Activated T-cell treated with anti-CD3 and anti-CD28 coated beads, Interleukin-2, amount 50 U/mL, for 4 hours (primary cell): ENCODE results near the gene ZNRF1. TPM values are rescaled to one million over a fixed set of nuclear protein-coding genes. Genes with fewer than 3 reads are reported as not detected.
"Not testable (repeated sequence)": the region's sequence is repeated elsewhere in the genome, so short reads cannot be mapped to it uniquely, and the experiment has no call there.

Source experiments
- ATAC-seq, 2 donors: fragments of 200-7000 bp; cut with Tn5 transposase; one replicate each; pipeline ENCODE4 v1.10.0; 2021
- DNase-seq: peaks from one replicate; pipeline ENCODE4 v3.0.0-alpha.2; 2020
- H3K27me3 Mint-ChIP-seq: one replicate; pipeline ENCODE4 v1.8.0; 2021; ENCODE audit warnings: low read depth, mixed read lengths
- H3K36me3 Mint-ChIP-seq: one replicate; pipeline ENCODE4 v1.8.0; 2022; ENCODE audit warnings: mixed read lengths; ENCODE audit not compliant: insufficient read depth
- H3K4me1 Mint-ChIP-seq: one replicate; pipeline ENCODE4 v1.8.0; 2021; ENCODE audit warnings: low read depth, mixed read lengths
- H3K4me3 Mint-ChIP-seq: one replicate; pipeline ENCODE4 v1.8.0; 2021; ENCODE audit warnings: mild to moderate bottlenecking, moderate library complexity, mixed read lengths
- H3K9me3 Mint-ChIP-seq: one replicate; pipeline ENCODE4 v1.8.0; 2021; ENCODE audit warnings: mixed read lengths
- total RNA-seq, 3 donors: library from RNA; stranded (reverse); gene quantifications; one replicate each; pipeline ENCODE4 v1.2.1, GENCODE V29; 2021

ZNRF1 gene
- total RNA-seq: 10 to 100 TPM; 18.8 to 30.5 (median 25.0) TPM

- Mint-ChIP-seq H3K36me3 (peaks cover 7% of the 10 kb centered on the region), H3K4me3 (peak within 1 kb of the TSS; percentile 87), H3K27me3 (peaks cover 6% of the 10 kb centered on the region), H3K9me3 (no peaks in the 10 kb centered on the region), H3K4me1 (peaks cover 22% of the 10 kb centered on the region)
- DNase-seq (peak; percentile 78), ATAC-seq (peak; percentile 88 to 90)
Observed at GRCh38 chr16:74998481-74999218, at the start of gene ZNRF1. Gene ZNRF1, plus strand, starts transcription at chr16:74999024. Its CDS starts 648 bp downstream, at chr16:74999672.

GRCh38 chr16:74949309-74949708 lies 49.5 kb upstream of the ZNRF1 start:
- ATAC-seq (no peak), DNase-seq (no peak)
- no peaks in the 10 kb centered on the region for H3K27me3 Mint-ChIP-seq
- no peaks in the 10 kb centered on the region for H3K9me3 Mint-ChIP-seq
- H3K4me3 Mint-ChIP-seq: no peak overlapping the region
- H3K4me1 Mint-ChIP-seq: no peaks in the 10 kb centered on the region
- peaks cover 34% of the 10 kb centered on the region for H3K36me3 Mint-ChIP-seq

DNA sequence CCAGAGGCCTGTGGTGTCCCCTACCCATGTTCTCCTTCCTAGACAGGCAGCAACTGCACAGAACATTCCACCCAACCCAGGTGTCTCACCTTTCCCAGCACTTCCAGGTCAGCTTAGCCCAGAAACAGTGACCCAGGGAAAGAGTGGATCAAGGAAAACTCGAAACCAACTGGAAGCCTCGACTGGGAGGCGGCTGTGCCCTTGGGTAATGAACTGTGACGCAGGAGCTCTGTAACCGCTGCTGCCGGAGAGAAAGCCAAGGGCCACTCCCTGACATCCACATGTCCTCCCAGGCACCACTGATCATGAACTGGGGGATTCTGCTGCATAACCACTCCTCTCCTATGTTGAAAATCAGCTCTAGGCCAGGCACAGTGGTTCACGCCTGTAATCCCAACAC lies 48.3 kb upstream of the ZNRF1 start:
- Mint-ChIP-seq H3K27me3 (no peaks in the 10 kb centered on the region), H3K4me1 (no peaks in the 10 kb centered on the region), H3K9me3 (no peaks in the 10 kb centered on the region), H3K36me3 (peaks cover 44% of the 10 kb centered on the region), H3K4me3 (no peak overlapping the region)
- ATAC-seq (no peak), DNase-seq (no peak)

- H3K9me3 Mint-ChIP-seq: no peaks in the 10 kb centered on the region
- DNase-seq (no peak), ATAC-seq (no peak)
- peaks cover 46% of the 10 kb centered on the region for H3K36me3 Mint-ChIP-seq
- H3K4me3 Mint-ChIP-seq: no peak overlapping the region
- no peaks in the 10 kb centered on the region for H3K4me1 Mint-ChIP-seq
- H3K27me3 Mint-ChIP-seq: no peaks in the 10 kb centered on the region
Observed at GRCh38 chr16:74951206-74951605, 47.6 kb upstream of the ZNRF1 start.

GRCh38 chr16:74951681-74952080 lies 47.1 kb upstream of the ZNRF1 start:
- no peak for ATAC-seq
- no peak for DNase-seq
- no peaks in the 10 kb centered on the region for H3K9me3 Mint-ChIP-seq
- H3K36me3 Mint-ChIP-seq: peaks cover 45% of the 10 kb centered on the region
- no peak overlapping the region for H3K4me3 Mint-ChIP-seq
- H3K4me1 Mint-ChIP-seq: no peaks in the 10 kb centered on the region
- no peaks in the 10 kb centered on the region for H3K27me3 Mint-ChIP-seq

GRCh38 chr16:74954763-74955162 lies 44.1 kb upstream of the ZNRF1 start:
- peaks cover 38% of the 10 kb centered on the region for H3K36me3 Mint-ChIP-seq
- DNase-seq (no peak), ATAC-seq (no peak)
- H3K27me3 Mint-ChIP-seq: no peaks in the 10 kb centered on the region
- H3K4me1 Mint-ChIP-seq: peaks cover 3% of the 10 kb centered on the region
- no peaks in the 10 kb centered on the region for H3K9me3 Mint-ChIP-seq
- H3K4me3 Mint-ChIP-seq: no peak overlapping the region

DNA sequence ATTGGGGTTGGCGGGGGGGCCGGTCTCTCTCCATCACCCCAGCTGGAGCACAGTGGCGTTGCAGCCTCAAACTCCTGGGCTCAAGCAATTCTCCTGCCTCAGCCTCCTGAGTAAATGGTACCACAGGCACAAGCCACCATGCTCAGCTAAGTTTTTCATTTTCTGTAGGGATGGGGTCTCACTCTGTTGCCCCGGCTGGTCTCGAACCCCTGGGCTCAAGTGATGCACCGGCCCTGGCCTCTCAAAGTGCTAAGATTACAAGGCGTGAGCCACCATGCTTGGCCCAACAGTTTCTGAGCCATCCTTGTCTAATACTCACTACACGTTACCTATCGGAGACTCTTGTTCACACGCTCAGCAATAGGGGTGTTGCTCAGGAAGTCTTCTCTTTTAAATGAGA lies 25.5 kb upstream of the ZNRF1 start:
- ATAC-seq: no peak

GRCh38 chr16:74975591-74975990 lies 23.2 kb upstream of the ZNRF1 start:
- DNase-seq (no peak), ATAC-seq (no peak)
- peaks cover 4% of the 10 kb centered on the region for H3K4me1 Mint-ChIP-seq
- no peak overlapping the region for H3K4me3 Mint-ChIP-seq
- H3K9me3 Mint-ChIP-seq: no peaks in the 10 kb centered on the region
- H3K27me3 Mint-ChIP-seq: no peaks in the 10 kb centered on the region
- H3K36me3 Mint-ChIP-seq: peaks cover 6% of the 10 kb centered on the region

More for the DNA sequence above, 25.5 kb upstream of the ZNRF1 start:
- Mint-ChIP-seq H3K9me3 (no peaks in the 10 kb centered on the region), H3K4me3 (no peak overlapping the region), H3K27me3 (no peaks in the 10 kb centered on the region), H3K4me1 (peaks cover 8% of the 10 kb centered on the region), H3K36me3 (peaks cover 4% of the 10 kb centered on the region)
- DNase-seq: no peak

DNA sequence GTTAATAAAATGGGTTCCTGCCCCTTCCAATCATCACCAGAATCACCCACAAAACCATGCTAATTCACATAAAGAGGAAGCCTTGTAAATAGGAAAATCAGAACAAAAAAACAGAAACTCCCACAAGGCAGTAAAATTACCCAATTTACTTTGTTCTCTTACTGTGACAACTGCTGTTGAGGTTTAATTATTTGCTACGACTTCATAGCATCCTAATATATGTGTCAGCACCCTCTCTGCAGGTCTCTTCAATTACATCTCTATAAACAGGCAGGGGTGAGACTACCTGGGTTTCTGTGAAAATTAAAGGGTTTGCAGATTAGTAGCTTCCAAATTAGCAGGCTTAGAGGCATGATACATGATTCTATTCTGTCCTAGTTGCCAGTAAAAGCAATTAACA lies 16.6 kb upstream of the ZNRF1 start:
- Mint-ChIP-seq H3K36me3 (peaks cover 4% of the 10 kb centered on the region), H3K27me3 (no peaks in the 10 kb centered on the region), H3K4me3 (no peak overlapping the region), H3K9me3 (no peaks in the 10 kb centered on the region), H3K4me1 (peaks cover 22% of the 10 kb centered on the region)
- no peak for DNase-seq
- ATAC-seq: no peak

DNA sequence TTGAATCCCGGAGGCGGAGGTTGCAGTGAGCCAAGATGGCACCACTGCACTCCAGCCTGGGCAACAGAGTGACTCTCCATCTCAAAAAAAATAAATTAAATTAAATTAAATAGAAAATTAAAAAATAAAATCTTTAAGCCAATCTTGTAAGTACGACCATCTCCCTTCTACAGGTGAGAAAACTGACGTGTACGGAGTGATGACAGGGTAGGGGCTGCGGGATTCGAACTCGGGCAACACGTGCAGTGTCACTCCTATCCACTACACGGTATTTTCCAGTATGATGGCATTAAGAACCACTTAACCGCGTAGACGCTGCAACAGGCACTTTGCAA lies 14.7 kb upstream of the ZNRF1 start:
- Mint-ChIP-seq H3K4me1 (peaks cover 18% of the 10 kb centered on the region), H3K4me3 (peak overlapping the region; percentile 88), H3K9me3 (no peaks in the 10 kb centered on the region), H3K36me3 (no peaks in the 10 kb centered on the region), H3K27me3 (no peaks in the 10 kb centered on the region)
- no peak for DNase-seq
- ATAC-seq: no peak

- Mint-ChIP-seq H3K4me3 (peak within 1 kb of the TSS; percentile 88), H3K9me3 (no peaks in the 10 kb centered on the region), H3K36me3 (no peaks in the 10 kb centered on the region), H3K4me1 (peaks cover 18% of the 10 kb centered on the region), H3K27me3 (no peaks in the 10 kb centered on the region)
- DNase-seq (peak; percentile 98), ATAC-seq (peak; percentile 99 to 100)
Observed at GRCh38 chr16:74984529-74985296, 14.1 kb upstream of the ZNRF1 start, which contains the start of gene WDR59. Gene WDR59, minus strand, starts transcription at chr16:74985123. Its CDS starts 106 bp downstream, at chr16:74985017.

- ATAC-seq (no peak), DNase-seq (no peak)
- Mint-ChIP-seq H3K36me3 (no peaks in the 10 kb centered on the region), H3K27me3 (no peaks in the 10 kb centered on the region), H3K4me1 (peaks cover 17% of the 10 kb centered on the region), H3K9me3 (no peaks in the 10 kb centered on the region), H3K4me3 (no peak overlapping the region)
Observed at GRCh38 chr16:74987027-74987681, 11.7 kb upstream of the ZNRF1 start.

DNA sequence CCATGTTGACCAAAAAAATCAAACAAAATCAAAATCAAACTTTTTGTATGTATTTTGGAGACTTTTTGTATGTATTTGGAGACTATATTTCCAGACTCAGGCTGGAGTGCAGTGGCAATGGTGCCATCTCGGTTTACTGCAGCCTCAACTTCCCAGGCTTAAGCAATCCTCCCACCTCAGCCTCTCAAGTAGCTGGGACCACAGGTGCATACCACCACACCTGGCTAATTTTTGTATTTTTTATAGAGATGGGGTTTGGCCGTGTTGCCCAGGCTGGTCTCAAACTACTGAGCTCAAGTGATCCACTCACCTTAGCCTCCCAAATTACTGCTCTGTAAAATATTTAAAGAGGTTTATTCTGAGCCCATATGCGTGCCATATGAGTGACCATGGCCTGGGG lies 9.0 kb upstream of the ZNRF1 start:
- not testable (repeated sequence) for DNase-seq, H3K27me3 Mint-ChIP-seq, H3K9me3 Mint-ChIP-seq, H3K36me3 Mint-ChIP-seq, ATAC-seq, H3K4me3 Mint-ChIP-seq, H3K4me1 Mint-ChIP-seq

GRCh38 chr16:74990832-74991231 lies 8.0 kb upstream of the ZNRF1 start:
- Mint-ChIP-seq H3K9me3 (no peaks in the 10 kb centered on the region), H3K4me1 (no peaks in the 10 kb centered on the region), H3K27me3 (no peaks in the 10 kb centered on the region), H3K4me3 (no peak overlapping the region), H3K36me3 (no peaks in the 10 kb centered on the region)
- no peak for ATAC-seq
- DNase-seq: no peak

- Mint-ChIP-seq H3K36me3 (no peaks in the 10 kb centered on the region), H3K4me1 (no peaks in the 10 kb centered on the region), H3K27me3 (no peaks in the 10 kb centered on the region), H3K4me3 (no peak overlapping the region), H3K9me3 (no peaks in the 10 kb centered on the region)
- no peak for ATAC-seq
- DNase-seq: no peak
Observed at GRCh38 chr16:74991268-74991592, 7.6 kb upstream of the ZNRF1 start.
